ACC112 (cell line): ENCODE results near the gene SERTM1.

Experiments
- H2AFZ ChIP-seq: fragments of 200-600 bp; sonication (generic); one replicate; pipeline ENCODE4 v1.6.0; 2017; ENCODE audit warnings: antibody characterized with exemption, low read length; ENCODE audit not compliant: unreplicated experiment
- H3K27ac ChIP-seq: fragments of 200-600 bp; sonication (generic); 2 replicates; pipeline ENCODE4 v1.5.1; 2014; ENCODE audit warnings: low read depth, mild to moderate bottlenecking, antibody characterized with exemption, low read length, moderate library complexity
- H3K27me3 ChIP-seq: fragments of 200-600 bp; sonication (generic); 2 replicates; pipeline ENCODE4 v1.6.1; 2014; ENCODE audit warnings: mild to moderate bottlenecking, antibody characterized with exemption, low read length, moderate library complexity, mixed read lengths; ENCODE audit not compliant: insufficient read depth
- H3K36me3 ChIP-seq: fragments of 200-600 bp; sonication (generic); 2 replicates; pipeline ENCODE4 v1.6.1; 2016; ENCODE audit warnings: mild to moderate bottlenecking, antibody characterized with exemption, low read length, moderate library complexity, mixed read lengths; ENCODE audit not compliant: insufficient read depth
- H3K4me1 ChIP-seq: fragments of 200-600 bp; sonication (generic); one replicate; pipeline ENCODE4 v1.6.1; 2016; ENCODE audit warnings: low read length, mixed read lengths; ENCODE audit not compliant: insufficient read depth, unreplicated experiment, control insufficient read depth
- H3K4me3 ChIP-seq: fragments of 200-600 bp; sonication (generic); 2 replicates; pipeline ENCODE4 v1.5.1; 2014; ENCODE audit warnings: mild to moderate bottlenecking, low read depth, low read length
- H3K79me2 ChIP-seq: fragments of 200-600 bp; sonication (generic); one replicate; pipeline ENCODE4 v1.6.0; 2016; ENCODE audit warnings: low read length; ENCODE audit not compliant: control insufficient read depth, unreplicated experiment, insufficient read depth

Gene SERTM1

GRCh38 chr13:36736119-36736726 lies 62.4 kb downstream of the SERTM1 start:
- Histone ChIP-seq H3K79me2 (no peaks in the 10 kb centered on the region), H3K27me3 (no peaks in the 10 kb centered on the region), H2AFZ (no peak overlapping the region), H3K4me1 (no peaks in the 10 kb centered on the region), H3K27ac (no peak overlapping the region), H3K4me3 (no peak overlapping the region), H3K36me3 (no peaks in the 10 kb centered on the region)

DNA sequence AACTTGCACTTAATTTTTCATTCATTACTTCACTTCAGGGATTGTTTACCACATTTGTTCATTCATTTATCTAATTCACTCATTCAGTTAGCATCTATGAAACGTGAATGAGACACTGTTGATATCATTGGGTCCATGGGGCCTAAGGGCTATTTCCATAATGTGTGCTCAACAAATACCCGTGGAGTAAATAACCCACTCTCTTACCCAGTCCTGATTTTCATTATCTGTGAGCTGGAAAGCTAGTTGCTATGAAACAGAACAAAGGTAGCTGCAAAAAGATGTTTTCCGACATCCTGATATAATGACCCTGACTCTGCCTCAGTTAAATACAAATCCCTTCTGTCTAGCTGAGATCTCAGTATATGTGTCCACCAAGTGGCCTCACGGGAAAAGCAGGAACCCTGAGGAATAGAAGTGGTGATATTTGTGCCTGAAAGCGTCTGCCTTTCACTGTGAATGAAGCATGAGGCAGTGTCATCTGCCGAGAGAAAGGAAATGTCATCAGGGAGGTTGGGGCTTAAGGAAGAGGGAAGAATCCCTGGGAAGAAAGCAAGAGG lies 63.8 kb downstream of the SERTM1 start:
- H3K4me3 ChIP-seq: no peak overlapping the region
- H3K27ac ChIP-seq: no peak overlapping the region
- no peak overlapping the region for H2AFZ ChIP-seq
- no peaks in the 10 kb centered on the region for H3K36me3 ChIP-seq
- no peaks in the 10 kb centered on the region for H3K4me1 ChIP-seq
- H3K27me3 ChIP-seq: no peaks in the 10 kb centered on the region
- no peaks in the 10 kb centered on the region for H3K79me2 ChIP-seq

DNA sequence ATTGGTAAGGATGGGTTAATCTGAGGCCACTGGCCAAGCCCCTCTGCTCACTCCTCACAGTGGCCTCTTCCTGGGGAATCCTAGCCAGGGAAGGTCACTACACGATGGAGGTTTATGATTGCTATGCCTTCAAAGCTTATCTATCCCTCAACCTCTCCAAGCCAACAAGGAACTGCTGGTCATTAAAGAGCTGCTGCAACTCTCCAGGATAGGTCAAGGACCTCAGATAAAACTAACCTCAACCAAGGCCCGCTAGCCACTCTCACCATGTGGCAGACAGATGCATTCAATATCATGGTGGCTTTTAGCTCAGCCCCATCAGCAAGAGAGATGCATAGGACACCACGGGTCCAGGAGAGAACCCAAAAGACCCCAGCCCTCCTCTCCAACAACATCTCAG lies 71.6 kb downstream of the SERTM1 start:
- no peak overlapping the region for H3K27ac ChIP-seq
- H3K27me3 ChIP-seq: no peaks in the 10 kb centered on the region
- no peaks in the 10 kb centered on the region for H3K79me2 ChIP-seq
- H3K4me1 ChIP-seq: no peaks in the 10 kb centered on the region
- H3K4me3 ChIP-seq: no peak overlapping the region
- no peaks in the 10 kb centered on the region for H3K36me3 ChIP-seq
- H2AFZ ChIP-seq: no peak overlapping the region

- Histone ChIP-seq H3K27me3 (peaks cover 4% of the 10 kb centered on the region; the same call in 1 of the 2 replicates), H3K36me3 (no peaks in the 10 kb centered on the region), H3K4me1 (no peaks in the 10 kb centered on the region), H3K27ac (no peak overlapping the region), H3K79me2 (no peaks in the 10 kb centered on the region), H2AFZ (no peak overlapping the region), H3K4me3 (no peak overlapping the region)
Observed at GRCh38 chr13:36746051-36746450, 72.2 kb downstream of the SERTM1 start.
